ENCODE data around the gene NXNL1. TPM values are rescaled to one million over a fixed set of nuclear protein-coding genes. Genes with fewer than 3 reads are reported as not detected.
"Not testable (repeated sequence)": the region's sequence is repeated elsewhere in the genome, so short reads cannot be mapped to it uniquely, and the experiment has no call there.

The NXNL1 gene
- total RNA-seq: not detected
- total RNA-seq (2013): not detected
- 0 reads per million in 29 experiments for total RNA-seq

- H3K36me3 ChIP-seq (ENCODE audit: control insufficient read depth in 2 of 2, extremely low read depth in 1 of 2, insufficient read depth in 1 of 2, low read length in 1 of 2): no peaks in the 10 kb centered on the region
- H3K27me3 ChIP-seq (replicated peaks in 1 of 2; ENCODE audit: control insufficient read depth in 2 of 2, extremely low read depth in 1 of 2, insufficient read depth in 2 of 2, low read length in 1 of 2): peaks cover 8 to 65% of the 10 kb centered on the region in 2 experiments
- WGBS (ENCODE audit: insufficient coverage): 85% methylated on average over 24 of the region's 26 CpGs
- Mint-ChIP-seq H3K27me3 (peaks cover 15 to 41% of the 10 kb centered on the region in 2 donors), H3K9me3 (no peaks in the 10 kb centered on the region), H3K4me1 (peaks cover 0 to 3% (median 0%) of the 10 kb centered on the region in 3 donors), H3K4me3 (no peak within 1 kb of the TSS), H3K36me3 (no peaks in the 10 kb centered on the region), H3K27ac (no peak within 1 kb of the TSS)
- DNase-seq: no peak
- ATAC-seq (replicated peaks in 1 of 4): no peak
- CTCF ChIA-PET: interaction anchor here in 1 of 2 donors (0.6 kb wide), 1 partner anchor 1326 kb away, joined by 3 read pairs; no protein-coding TSS in a partner anchor
- no peaks in the 10 kb centered on the region for H3K9me3 ChIP-seq
- H3K27ac ChIP-seq (ENCODE audit: low read length): no peak within 1 kb of the TSS
- peaks cover 0 to 4% of the 10 kb centered on the region in 2 experiments for H3K4me1 ChIP-seq (ENCODE audit: control insufficient read depth in 1 of 2, extremely low read depth in 1 of 2, insufficient read depth in 2 of 2, low read length in 2 of 2)
- no peak within 1 kb of the TSS for H3K4me3 ChIP-seq (ENCODE audit: control insufficient read depth in 1 of 2, extremely low read depth in 1 of 2, low read length in 1 of 2)
- POLR2A ChIA-PET: no interaction called here
Measured at GRCh38 chr19:17460372-17461230, at the start of gene NXNL1. NXNL1 (minus strand) TSS chr19:17460926; CDS start chr19:17460869, 57 bp downstream.

- POLR2A ChIA-PET; H3K9me3 ChIP-seq; H3K4me3 ChIP-seq (ENCODE audit: control insufficient read depth in 1 of 2, extremely low read depth in 1 of 2, low read length in 1 of 2); H3K36me3 Mint-ChIP-seq; H3K27me3 ChIP-seq (replicated peaks in 1 of 2; ENCODE audit: control insufficient read depth in 2 of 2, extremely low read depth in 1 of 2, insufficient read depth in 2 of 2, low read length in 1 of 2); H3K27ac ChIP-seq (ENCODE audit: low read length); H3K27ac Mint-ChIP-seq; H3K9me3 Mint-ChIP-seq; H3K27me3 Mint-ChIP-seq; CTCF ChIA-PET; DNase-seq; ATAC-seq (replicated peaks in 1 of 4); H3K4me3 Mint-ChIP-seq; H3K36me3 ChIP-seq (ENCODE audit: control insufficient read depth in 2 of 2, extremely low read depth in 1 of 2, insufficient read depth in 1 of 2, low read length in 1 of 2): not testable (repeated sequence)
- H3K4me1 Mint-ChIP-seq: peaks cover 29 to 42% (median 35%) of the 10 kb centered on the region in 3 donors
- H3K4me1 ChIP-seq (ENCODE audit: control insufficient read depth in 1 of 2, extremely low read depth in 1 of 2, insufficient read depth in 2 of 2, low read length in 2 of 2): peaks cover 2 to 27% of the 10 kb centered on the region in 2 experiments
- WGBS (ENCODE audit: insufficient coverage): 93% methylated on average over 2 of the region's 3 CpGs
Measured at GRCh38 chr19:17508558-17508933, 47.8 kb upstream of the NXNL1 start.

GRCh38 chr19:17506745-17507144 lies 46.0 kb upstream of the NXNL1 start:
- WGBS (ENCODE audit: insufficient coverage): 75% methylated on average over 7 of the region's 9 CpGs
- Histone ChIP-seq H3K27me3 (replicated peaks in 1 of 2; ENCODE audit: control insufficient read depth in 2 of 2, extremely low read depth in 1 of 2, insufficient read depth in 2 of 2, low read length in 1 of 2) (no peaks in the 10 kb centered on the region), H3K27ac (ENCODE audit: low read length) (no peak overlapping the region), H3K9me3 (no peaks in the 10 kb centered on the region), H3K36me3 (ENCODE audit: control insufficient read depth in 2 of 2, extremely low read depth in 1 of 2, insufficient read depth in 1 of 2, low read length in 1 of 2) (peaks cover 0 to 2% of the 10 kb centered on the region in 2 donors), H3K4me3 (ENCODE audit: control insufficient read depth in 1 of 2, extremely low read depth in 1 of 2, low read length in 1 of 2) (no peak overlapping the region), H3K4me1 (ENCODE audit: control insufficient read depth in 1 of 2, extremely low read depth in 1 of 2, insufficient read depth in 2 of 2, low read length in 2 of 2) (peaks cover 0 to 11% of the 10 kb centered on the region in 2 experiments)
- ChIA-PET POLR2A (no interaction called here), CTCF (no interaction called here)
- H3K4me1 Mint-ChIP-seq: peaks cover 20 to 32% (median 24%) of the 10 kb centered on the region in 3 donors
- ATAC-seq (replicated peaks in 1 of 4): no peak
- H3K36me3 Mint-ChIP-seq: peaks cover 8% of the 10 kb centered on the region
- no peaks in the 10 kb centered on the region for H3K27me3 Mint-ChIP-seq
- DNase-seq: no peak
- no peak overlapping the region for H3K27ac Mint-ChIP-seq
- no peaks in the 10 kb centered on the region for H3K9me3 Mint-ChIP-seq
- H3K4me3 Mint-ChIP-seq: no peak overlapping the region

- 96% methylated on average over 10 of the region's 10 CpGs for WGBS (ENCODE audit: insufficient coverage)
- DNase-seq (no peak), ATAC-seq (replicated peaks in 1 of 4) (no peak)
- peaks cover 0 to 7% of the 10 kb centered on the region in 2 experiments for H3K4me1 ChIP-seq (ENCODE audit: control insufficient read depth in 1 of 2, extremely low read depth in 1 of 2, insufficient read depth in 2 of 2, low read length in 2 of 2)
- no peaks in the 10 kb centered on the region for H3K27me3 Mint-ChIP-seq
- no peak overlapping the region for H3K4me3 Mint-ChIP-seq
- CTCF ChIA-PET: no interaction called here
- peaks cover 6% of the 10 kb centered on the region for H3K36me3 Mint-ChIP-seq
- no peak overlapping the region for H3K4me3 ChIP-seq (ENCODE audit: control insufficient read depth in 1 of 2, extremely low read depth in 1 of 2, low read length in 1 of 2)
- peaks cover 0 to 2% of the 10 kb centered on the region in 2 donors for H3K36me3 ChIP-seq (ENCODE audit: control insufficient read depth in 2 of 2, extremely low read depth in 1 of 2, insufficient read depth in 1 of 2, low read length in 1 of 2)
- peaks cover 12 to 21% (median 13%) of the 10 kb centered on the region in 3 donors for H3K4me1 Mint-ChIP-seq
- H3K27ac Mint-ChIP-seq: no peak overlapping the region
- no peak overlapping the region for H3K27ac ChIP-seq (ENCODE audit: low read length)
- no peaks in the 10 kb centered on the region for H3K9me3 ChIP-seq
- POLR2A ChIA-PET: no interaction called here
- no peaks in the 10 kb centered on the region for H3K9me3 Mint-ChIP-seq
- no peaks in the 10 kb centered on the region for H3K27me3 ChIP-seq (replicated peaks in 1 of 2; ENCODE audit: control insufficient read depth in 2 of 2, extremely low read depth in 1 of 2, insufficient read depth in 2 of 2, low read length in 1 of 2)
Measured at GRCh38 chr19:17505223-17505622, 44.5 kb upstream of the NXNL1 start.

GRCh38 chr19:17504456-17504855 lies 43.7 kb upstream of the NXNL1 start:
- ChIA-PET POLR2A (no interaction called here), CTCF (no interaction called here)
- H3K27me3 Mint-ChIP-seq: no peaks in the 10 kb centered on the region
- peaks cover 0 to 12% of the 10 kb centered on the region in 2 experiments for H3K4me1 ChIP-seq (ENCODE audit: control insufficient read depth in 1 of 2, extremely low read depth in 1 of 2, insufficient read depth in 2 of 2, low read length in 2 of 2)
- H3K4me1 Mint-ChIP-seq: peaks cover 11 to 20% (median 13%) of the 10 kb centered on the region in 3 donors
- H3K4me3 Mint-ChIP-seq: no peak overlapping the region
- 95% methylated on average over 13 of the region's 13 CpGs for WGBS (ENCODE audit: insufficient coverage)
- peaks cover 0 to 2% of the 10 kb centered on the region in 2 donors for H3K36me3 ChIP-seq (ENCODE audit: control insufficient read depth in 2 of 2, extremely low read depth in 1 of 2, insufficient read depth in 1 of 2, low read length in 1 of 2)
- H3K27ac Mint-ChIP-seq: no peak overlapping the region
- no peak overlapping the region for H3K4me3 ChIP-seq (ENCODE audit: control insufficient read depth in 1 of 2, extremely low read depth in 1 of 2, low read length in 1 of 2)
- peaks cover 10% of the 10 kb centered on the region for H3K36me3 Mint-ChIP-seq
- ATAC-seq (replicated peaks in 1 of 4) (no peak), DNase-seq (no peak)
- H3K27me3 ChIP-seq (replicated peaks in 1 of 2; ENCODE audit: control insufficient read depth in 2 of 2, extremely low read depth in 1 of 2, insufficient read depth in 2 of 2, low read length in 1 of 2): no peaks in the 10 kb centered on the region
- H3K9me3 Mint-ChIP-seq: no peaks in the 10 kb centered on the region
- no peaks in the 10 kb centered on the region for H3K9me3 ChIP-seq
- no peak overlapping the region for H3K27ac ChIP-seq (ENCODE audit: low read length)

GRCh38 chr19:17504030-17504429 lies 43.3 kb upstream of the NXNL1 start:
- DNase-seq: no peak
- no peak for ATAC-seq (replicated peaks in 1 of 4)
- H3K4me1 Mint-ChIP-seq: peaks cover 13 to 20% (median 13%) of the 10 kb centered on the region in 3 donors
- peaks cover 10% of the 10 kb centered on the region for H3K36me3 Mint-ChIP-seq
- 100% methylated on average over 1 of the region's 2 CpGs for WGBS (ENCODE audit: insufficient coverage)
- peaks cover 0 to 12% of the 10 kb centered on the region in 2 experiments for H3K4me1 ChIP-seq (ENCODE audit: control insufficient read depth in 1 of 2, extremely low read depth in 1 of 2, insufficient read depth in 2 of 2, low read length in 2 of 2)
- H3K27me3 ChIP-seq (replicated peaks in 1 of 2; ENCODE audit: control insufficient read depth in 2 of 2, extremely low read depth in 1 of 2, insufficient read depth in 2 of 2, low read length in 1 of 2): no peaks in the 10 kb centered on the region
- POLR2A ChIA-PET: no interaction called here
- H3K9me3 ChIP-seq: no peaks in the 10 kb centered on the region
- H3K9me3 Mint-ChIP-seq: no peaks in the 10 kb centered on the region
- no peak overlapping the region for H3K4me3 Mint-ChIP-seq
- H3K27me3 Mint-ChIP-seq: no peaks in the 10 kb centered on the region
- CTCF ChIA-PET: no interaction called here
- H3K4me3 ChIP-seq (ENCODE audit: control insufficient read depth in 1 of 2, extremely low read depth in 1 of 2, low read length in 1 of 2): no peak overlapping the region
- no peak overlapping the region for H3K27ac ChIP-seq (ENCODE audit: low read length)
- H3K27ac Mint-ChIP-seq: peak overlapping the region in 1 of 2 donors; percentile 55
- peaks cover 0 to 2% of the 10 kb centered on the region in 2 donors for H3K36me3 ChIP-seq (ENCODE audit: control insufficient read depth in 2 of 2, extremely low read depth in 1 of 2, insufficient read depth in 1 of 2, low read length in 1 of 2)
